ENCODE measurements around the gene ATP8A1. TPM values are rescaled to one million over a fixed set of nuclear protein-coding genes. Genes with fewer than 3 reads are reported as not detected.

ATP8A1 gene
- total and polyA plus RNA-seq, 2 of the 8 experiments (the other 6 are each of a cell fraction or from before 2014, with no cell fraction given), result 3.7 to 14.9 TPM

GRCh38 chr4:42637867-42638266 lies 19.0 kb downstream of the ATP8A1 start:
- Histone ChIP-seq H4K5ac (ENCODE audit: insufficient read length, low read depth, low read length) (no peak overlapping the region), H3K4me1 (replicated peaks in 1 of 4; ENCODE audit: control insufficient read depth in 3 of 4, insufficient read depth in 4 of 4, low read length in 3 of 4) (peaks cover 0 to 2% (median 0%) of the 10 kb centered on the region in 4 experiments; a peak in 1 of 7 replicates), H3K23ac (ENCODE audit: insufficient read length) (no peak overlapping the region), H3K9ac (replicated peaks in 1 of 4; ENCODE audit: extremely low read depth in 1 of 4, low read depth in 3 of 4, low read length in 3 of 4) (no peak overlapping the region), H4K91ac (replicated peaks; ENCODE audit: insufficient read length, low read length) (no peak overlapping the region), H3K14ac (ENCODE audit: insufficient read length) (no peak overlapping the region), H2AFZ (ENCODE audit: low read length) (no peak overlapping the region), H3K79me2 (ENCODE audit: control insufficient read depth in 1 of 2, insufficient read depth in 2 of 2, low read length in 2 of 2) (peaks cover 0 to 4% of the 10 kb centered on the region in 2 experiments; a peak in 1 of 4 replicates), H3K18ac (ENCODE audit: extremely low read depth, low read length) (no peak overlapping the region), H3K56ac (replicated peaks; ENCODE audit: insufficient read length, low read depth, low read length) (no peak overlapping the region), H3K4ac (replicated peaks; ENCODE audit: insufficient read length, low read depth, low read length) (no peak overlapping the region), H2BK12ac (ENCODE audit: low read depth, low read length) (no peak overlapping the region), H3K36me3 (ENCODE audit: control insufficient read depth in 2 of 4, insufficient read depth in 4 of 4, low read length in 3 of 4) (no peaks in the 10 kb centered on the region), H2BK120ac (replicated peaks; ENCODE audit: low read depth, low read length) (no peak overlapping the region), H3K27me3 (replicated peaks in 1 of 4; ENCODE audit: control insufficient read depth in 3 of 4, extremely low read depth in 1 of 4, insufficient read depth in 3 of 4, low read length in 3 of 4) (peaks cover 0 to 1% (median 0%) of the 10 kb centered on the region in 4 experiments; a peak in 1 of 7 replicates), H3K9me3 (ENCODE audit: insufficient read depth in 2 of 2, low read depth in 1 of 2, low read length in 1 of 2) (no peaks in the 10 kb centered on the region), H2BK5ac (ENCODE audit: low read depth, low read length) (no peak overlapping the region), H3K27ac (ENCODE audit: low read depth, low read length) (no peak overlapping the region), H3K23me2 (ENCODE audit: low read depth, low read length) (no peaks in the 10 kb centered on the region), H2BK20ac (ENCODE audit: low read length) (no peak overlapping the region), H3K4me2 (ENCODE audit: insufficient read depth in 1 of 2, low read depth in 2 of 2, low read length in 2 of 2) (no peak overlapping the region), H3K4me3 (ENCODE audit: extremely low read depth in 1 of 4, insufficient read depth in 2 of 4, low read depth in 3 of 4, low read length in 4 of 4) (no peak overlapping the region), H3K79me1 (ENCODE audit: low read depth, low read length) (no peaks in the 10 kb centered on the region), H2AK5ac (ENCODE audit: low read depth, low read length) (no peak overlapping the region), H4K20me1 (replicated peaks in 1 of 2; ENCODE audit: control insufficient read depth in 1 of 2, insufficient read depth in 2 of 2, low read length in 2 of 2) (peaks cover 0 to 2% of the 10 kb centered on the region in 2 experiments), H4K8ac (ENCODE audit: extremely low read depth, insufficient read depth, low read length) (no peak overlapping the region), H2BK15ac (ENCODE audit: low read length) (no peak overlapping the region)
- DNase-seq (ENCODE audit: low read depth in 1 of 2, low spot score in 2 of 2) (no peak), FAIRE-seq (no peak)
- ChIA-PET POLR2A (ENCODE audit: partially characterized antibody) (no interaction called here), CTCF (ENCODE audit: partially characterized antibody) (interaction anchor here (1.2 kb wide), 1 partner anchor 360 kb away, joined by 3 read pairs; no protein-coding TSS in a partner anchor)
- TF ChIP-seq E2F6 (IDR thresholded peaks at IDR 0.05), result no peak
- no peak for TF ChIP-seq TEAD4 (IDR thresholded peaks at IDR 0.05; ENCODE audit: low read depth, low read length)
- no peak for TF ChIP-seq YY1 (IDR thresholded peaks at IDR 0.05; ENCODE audit: low read depth, low read length)
- no peak for TF ChIP-seq RNF2 (IDR thresholded peaks at IDR 0.05; ENCODE audit: borderline replicate concordance, low read depth, low read length, missing control alignments, poor library complexity, severe bottlenecking)
- TF ChIP-seq RBBP5 (IDR thresholded peaks at IDR 0.05; ENCODE audit: borderline replicate concordance, low read depth, low read length), result no peak
